OCI-LY7 (cell line): ENCODE results near the gene PALLD.

Source experiments
- EZH2phosphoT487 ChIP-seq: fragments of 200-600 bp; sonication (generic); IDR thresholded peaks from 2 replicates; pipeline ENCODE4 v1.6.1; 2018; ENCODE audit warnings: low read depth, borderline replicate concordance, mild to moderate bottlenecking, mixed run types, antibody characterized with exemption, low read length, moderate library complexity, mixed read lengths
- TF ChIP-seq, protein P1 (sequence below): fragments of 200-600 bp; sonication (generic); conservative IDR thresholded peaks from 2 replicates; pipeline ENCODE4 v1.5.1; 2014; ENCODE audit warnings: mild to moderate bottlenecking, antibody characterized with exemption, low read length, moderate library complexity, mixed read lengths

DNA sequence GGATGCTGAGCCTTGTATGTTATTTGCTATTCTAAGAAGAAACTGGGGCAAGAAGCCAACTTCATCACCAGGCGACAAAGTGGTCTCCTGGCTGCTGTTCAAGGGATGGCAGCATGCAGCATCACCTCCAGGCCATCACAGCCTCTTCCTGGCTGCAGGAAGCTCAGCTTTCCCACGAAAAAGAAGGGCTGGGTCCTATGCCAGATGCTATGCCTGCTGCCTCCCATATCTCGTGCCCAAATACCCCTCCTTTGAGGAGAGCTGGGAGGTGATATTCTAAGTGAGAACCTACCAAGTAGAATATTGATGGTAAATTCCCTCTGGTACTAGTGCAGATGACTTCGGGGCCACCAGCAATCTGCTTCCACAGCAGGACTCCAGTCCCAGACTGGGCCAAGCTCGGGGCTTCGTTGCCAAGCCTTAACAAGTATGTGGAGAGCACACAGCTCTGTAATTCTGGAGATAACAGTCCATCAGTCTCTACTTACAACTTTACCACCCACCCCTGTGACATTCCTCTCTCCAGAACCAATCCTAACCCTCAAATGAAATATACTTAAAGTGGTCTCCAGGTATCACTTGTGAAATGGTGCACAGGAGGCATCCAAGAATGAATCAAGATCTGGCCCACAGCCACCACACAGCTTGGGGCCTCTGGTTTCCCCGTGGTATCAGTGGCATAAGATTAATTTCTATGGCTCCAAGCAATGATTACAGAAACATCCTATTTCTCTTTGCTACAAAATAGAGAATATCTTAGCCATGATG is 149.3 kb downstream of the PALLD start:
- TF ChIP-seq, protein P1, sequence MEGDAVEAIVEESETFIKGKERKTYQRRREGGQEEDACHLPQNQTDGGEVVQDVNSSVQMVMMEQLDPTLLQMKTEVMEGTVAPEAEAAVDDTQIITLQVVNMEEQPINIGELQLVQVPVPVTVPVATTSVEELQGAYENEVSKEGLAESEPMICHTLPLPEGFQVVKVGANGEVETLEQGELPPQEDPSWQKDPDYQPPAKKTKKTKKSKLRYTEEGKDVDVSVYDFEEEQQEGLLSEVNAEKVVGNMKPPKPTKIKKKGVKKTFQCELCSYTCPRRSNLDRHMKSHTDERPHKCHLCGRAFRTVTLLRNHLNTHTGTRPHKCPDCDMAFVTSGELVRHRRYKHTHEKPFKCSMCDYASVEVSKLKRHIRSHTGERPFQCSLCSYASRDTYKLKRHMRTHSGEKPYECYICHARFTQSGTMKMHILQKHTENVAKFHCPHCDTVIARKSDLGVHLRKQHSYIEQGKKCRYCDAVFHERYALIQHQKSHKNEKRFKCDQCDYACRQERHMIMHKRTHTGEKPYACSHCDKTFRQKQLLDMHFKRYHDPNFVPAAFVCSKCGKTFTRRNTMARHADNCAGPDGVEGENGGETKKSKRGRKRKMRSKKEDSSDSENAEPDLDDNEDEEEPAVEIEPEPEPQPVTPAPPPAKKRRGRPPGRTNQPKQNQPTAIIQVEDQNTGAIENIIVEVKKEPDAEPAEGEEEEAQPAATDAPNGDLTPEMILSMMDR, result no peak
- no peak for TF ChIP-seq EZH2phosphoT487
